ENCODE measurements around the gene GFOD2.

Gene GFOD2

DNA sequence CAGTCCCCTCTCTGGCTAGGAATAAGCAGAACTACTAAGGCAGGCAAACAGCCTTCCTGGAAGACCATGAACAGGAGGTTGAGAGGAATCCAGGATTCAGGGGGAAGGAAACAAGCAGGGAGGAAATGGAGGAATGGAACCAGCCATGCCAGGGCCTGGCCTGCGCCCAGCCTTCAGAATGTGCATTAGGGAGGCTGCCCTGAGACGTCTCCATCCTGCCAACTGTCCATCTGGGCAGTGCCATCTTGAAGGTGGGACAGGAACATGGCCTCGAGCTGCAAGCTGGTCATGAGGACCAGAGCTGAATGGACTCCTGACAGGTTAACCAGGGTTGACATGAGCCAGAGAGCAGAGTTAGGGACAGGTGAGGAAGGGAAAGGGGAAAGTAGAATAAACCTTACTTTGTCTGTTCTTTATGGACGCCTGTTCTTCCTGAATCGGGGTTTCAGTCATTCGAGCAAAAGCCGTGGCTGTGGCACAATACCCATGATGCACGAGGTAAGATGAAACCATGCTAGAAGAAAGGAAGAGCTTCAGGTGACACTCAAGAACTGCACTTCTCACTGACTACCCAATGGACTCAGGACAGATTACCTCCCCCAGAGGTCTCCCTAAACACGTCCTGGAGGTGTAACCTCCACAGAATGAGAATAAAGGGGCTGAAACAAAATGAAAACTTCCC lies 12.1 kb upstream of the GFOD2 start:
- DNase-seq, result no peak

DNA sequence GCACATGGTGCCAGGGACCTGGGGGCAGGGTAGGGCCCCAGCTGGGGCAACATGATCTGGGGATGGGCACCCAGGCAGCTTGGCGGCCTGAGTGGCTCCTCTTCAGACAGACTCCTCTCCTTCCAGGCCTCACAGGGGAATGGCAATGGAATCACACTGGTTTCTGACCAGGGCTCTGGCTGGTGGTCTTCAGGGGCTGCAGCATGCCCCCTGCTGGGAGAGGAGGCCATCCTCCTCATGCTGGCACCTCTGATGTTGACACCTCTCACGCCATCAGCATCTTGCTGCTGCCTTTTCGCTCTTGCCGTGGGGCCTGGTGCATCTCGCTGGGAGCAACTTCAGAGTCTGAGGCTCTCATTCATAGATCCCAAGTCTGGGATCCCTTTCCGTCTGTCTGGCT lies 11.2 kb upstream of the GFOD2 start:
- DNase-seq, result no peak

DNA sequence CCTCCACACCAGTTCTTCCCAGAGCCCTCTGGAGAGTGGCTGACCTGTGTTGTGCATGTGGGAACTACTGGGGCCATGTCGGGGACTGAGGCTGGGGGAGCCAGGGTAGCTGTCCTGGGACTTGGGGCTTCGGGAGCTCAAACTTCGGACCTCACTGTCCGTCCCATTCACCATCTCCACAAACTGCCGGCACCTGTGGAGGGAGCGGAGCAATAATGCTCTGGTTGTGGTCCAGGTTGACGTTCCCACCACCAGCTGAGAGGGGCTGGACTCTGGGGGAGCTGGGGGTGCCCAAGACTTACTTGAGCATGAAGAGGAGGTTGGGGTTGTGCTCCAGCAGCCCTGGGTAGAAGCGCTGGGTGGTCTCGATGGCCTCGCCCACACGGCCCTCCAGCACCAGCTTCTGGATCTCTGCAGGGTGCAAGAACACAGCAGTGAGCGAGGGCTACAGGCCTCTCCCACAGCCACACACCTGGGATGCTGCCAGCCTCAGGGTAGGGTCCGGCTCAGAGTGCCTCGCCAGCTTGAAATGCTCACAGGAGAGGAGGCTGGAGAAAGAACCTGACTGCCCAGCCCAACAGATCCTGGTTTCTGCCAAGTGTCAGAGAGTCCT lies 10.6 kb upstream of the GFOD2 start:
- no peak for DNase-seq

DNA sequence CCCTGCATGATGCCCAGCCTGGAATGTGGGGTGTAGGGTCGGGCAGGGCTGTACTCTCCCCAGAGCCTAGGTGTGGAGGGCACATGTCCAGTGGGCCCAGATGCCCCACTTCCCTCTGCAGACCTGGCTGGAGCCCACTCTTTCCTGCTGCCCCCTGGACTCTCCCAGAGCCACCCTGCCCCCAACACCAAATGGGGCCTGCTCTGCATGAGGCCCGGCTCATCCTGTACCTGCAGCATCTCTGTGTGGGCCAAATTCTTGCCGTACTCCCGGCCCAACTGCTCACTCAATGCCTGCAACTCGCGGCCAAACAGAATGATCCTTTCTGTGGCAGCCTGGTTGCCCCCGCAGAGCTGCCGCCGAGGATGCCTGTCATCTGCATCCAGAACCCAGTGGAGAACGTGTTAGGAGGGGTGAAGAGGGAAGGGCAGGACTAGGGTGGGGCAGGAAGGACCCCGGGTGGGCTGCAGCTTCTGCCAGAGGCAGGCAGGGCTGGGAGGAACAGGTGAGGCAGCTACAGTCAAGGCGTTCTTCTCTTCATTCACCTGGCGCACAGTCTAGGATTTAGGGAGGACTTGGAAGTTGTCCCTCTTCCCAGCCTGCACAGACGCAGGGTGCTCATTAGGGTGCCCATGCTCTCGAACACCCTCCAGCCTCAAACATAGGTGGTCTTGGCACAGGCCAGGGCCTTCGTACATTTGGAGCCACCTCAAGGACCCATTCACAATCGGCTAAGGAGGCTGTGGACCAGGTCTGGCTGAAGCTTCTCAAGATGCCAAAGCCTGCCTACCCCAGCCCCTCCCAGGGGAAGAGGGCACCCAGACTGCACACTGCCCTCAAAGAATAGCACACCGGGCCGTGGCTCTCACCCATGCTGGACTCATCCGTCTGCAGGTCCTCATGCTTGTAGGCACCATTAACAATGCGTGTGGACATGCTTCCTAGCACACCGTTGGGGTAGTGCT lies 8.7 kb upstream of the GFOD2 start:
- no peak for DNase-seq

DNA sequence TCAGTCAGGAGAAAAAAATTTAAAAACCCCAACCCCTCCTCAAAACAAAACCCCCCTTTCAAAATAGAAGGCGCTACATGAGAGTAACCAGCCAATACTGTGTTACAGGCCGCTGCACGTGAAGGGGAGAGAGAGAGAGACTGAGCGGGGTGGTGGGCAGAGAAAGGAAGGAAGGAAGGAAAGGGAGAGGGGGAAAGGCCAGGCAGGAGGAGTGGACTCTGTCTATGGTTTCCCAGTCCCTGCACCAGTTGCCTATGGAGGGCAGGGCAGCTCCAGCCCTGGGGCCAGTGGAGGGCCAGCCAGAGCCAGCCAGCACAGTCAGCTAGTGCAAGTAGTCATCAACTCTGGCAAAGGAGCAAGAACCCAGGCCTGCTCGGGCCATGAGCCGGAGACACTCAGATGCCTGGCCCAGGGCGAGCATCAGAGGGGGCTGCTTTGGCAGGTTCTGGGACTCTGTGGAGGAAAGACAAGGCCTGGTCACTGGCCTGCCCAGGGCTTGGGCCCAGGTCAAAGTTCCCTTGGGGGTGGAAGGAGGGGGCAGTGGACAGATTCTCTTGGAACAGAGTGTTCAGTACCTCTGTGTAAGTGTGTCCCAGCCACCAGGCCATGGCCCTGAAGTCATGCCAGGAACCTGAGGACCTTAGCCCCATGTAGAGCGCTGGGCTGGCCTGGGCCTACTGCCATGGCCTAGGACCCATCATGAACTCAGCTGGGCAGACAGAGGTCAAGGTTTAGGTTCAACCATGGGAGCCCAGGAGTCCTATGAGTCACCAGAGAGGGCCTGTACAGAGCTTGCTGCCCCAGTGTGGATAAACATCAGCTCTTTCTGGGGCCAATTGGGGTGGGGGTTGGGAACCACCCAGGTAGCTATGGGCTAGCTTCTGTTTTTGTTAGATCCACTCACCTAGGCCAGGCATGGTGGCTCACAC lies 7.3 kb upstream of the GFOD2 start:
- DNase-seq, result no peak

DNA sequence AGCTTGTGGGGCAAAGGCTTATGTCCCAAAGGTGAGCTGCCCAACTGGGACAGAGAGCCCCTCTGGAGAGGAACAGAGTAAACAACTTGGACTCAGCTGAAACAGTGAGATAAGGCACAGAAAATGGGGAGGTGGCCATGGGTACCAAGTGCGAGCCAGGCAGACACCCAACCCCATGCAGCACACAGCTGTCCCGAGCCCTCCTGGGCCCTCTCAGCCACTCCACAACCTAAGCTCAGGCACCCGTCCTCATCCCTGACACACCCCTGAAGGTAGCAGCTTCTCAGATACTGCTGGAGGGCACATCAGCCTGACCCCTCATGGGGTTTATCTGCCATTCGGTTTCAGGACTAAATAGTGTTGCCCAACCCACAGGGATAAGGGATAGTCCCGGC lies 4.8 kb upstream of the GFOD2 start:
- no peak for DNase-seq

DNA sequence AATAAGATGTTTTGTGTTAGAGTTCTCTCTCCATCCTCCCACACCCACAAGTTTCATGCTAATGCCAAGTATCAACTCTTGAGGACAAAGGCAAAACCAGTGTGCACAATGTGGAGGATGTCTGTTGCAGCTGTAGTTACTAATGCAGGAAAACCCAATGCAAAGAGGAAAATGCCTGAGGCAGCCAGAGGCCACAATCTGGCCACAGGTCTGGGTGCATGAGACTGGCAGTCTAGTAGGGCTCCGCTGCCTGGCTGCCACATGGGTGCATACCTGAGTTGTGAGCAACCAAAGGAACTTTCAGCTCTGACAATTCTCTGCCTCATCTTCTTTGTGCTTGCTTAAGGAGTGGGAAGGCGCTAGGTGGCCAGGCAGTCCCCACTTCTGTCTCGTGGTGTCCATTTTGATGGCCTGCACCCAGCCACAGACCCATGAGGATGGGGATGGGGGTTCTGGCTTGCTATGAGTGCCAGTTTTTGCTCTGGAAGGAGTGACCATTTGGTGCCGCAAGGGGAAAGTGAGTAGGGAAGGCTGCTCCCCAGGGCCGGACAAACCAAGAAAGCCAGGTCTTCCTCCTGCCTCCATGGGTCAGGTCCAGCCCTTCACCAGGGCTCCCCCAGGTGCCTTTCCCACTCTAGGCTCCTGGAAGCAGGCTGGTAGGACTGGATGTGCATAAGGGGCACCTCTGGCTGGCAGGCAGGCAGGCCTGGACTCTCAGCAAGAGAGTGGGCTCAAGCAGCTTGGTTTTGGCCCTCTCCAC lies 4.2 kb upstream of the GFOD2 start:
- no peak for DNase-seq

DNA sequence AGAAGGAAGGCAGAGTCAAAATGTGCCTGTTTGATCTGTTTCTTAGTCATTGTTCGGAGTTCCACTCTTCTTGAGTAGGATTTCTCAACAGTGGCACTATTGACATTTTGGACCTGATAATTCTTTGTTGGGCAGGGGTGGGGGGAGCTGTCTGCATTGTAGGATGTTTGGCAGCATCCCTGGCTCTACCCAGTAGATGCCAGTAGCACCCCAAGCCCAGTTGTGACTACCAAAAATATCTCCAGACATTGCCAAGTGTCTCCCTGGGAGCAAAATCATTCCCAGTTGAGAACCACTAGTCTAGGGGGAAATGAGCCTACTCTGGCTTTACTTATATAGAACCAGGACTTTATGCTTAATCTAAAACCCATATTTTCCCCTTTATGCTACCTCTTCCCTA lies 1.1 kb upstream of the GFOD2 start:
- no peak for DNase-seq

DNA sequence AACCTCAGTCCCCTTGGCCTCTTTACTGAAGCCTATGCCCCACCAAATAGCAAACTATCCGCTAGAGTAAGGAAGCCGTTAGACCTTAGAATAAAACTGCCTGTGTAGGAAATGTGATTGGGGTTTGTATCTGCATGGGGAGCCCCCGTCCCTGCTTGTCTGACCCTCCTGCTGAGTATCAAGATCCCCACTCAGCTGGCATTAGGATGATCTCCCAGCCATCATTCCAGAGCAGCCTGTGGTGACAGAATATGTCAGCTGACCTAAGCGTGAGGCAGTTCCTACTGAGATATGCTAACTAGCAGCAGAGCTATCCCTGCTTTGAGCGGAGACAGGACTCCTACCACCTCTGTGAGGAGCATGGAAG lies 645 bp upstream of the GFOD2 start:
- peak; percentile 34 to 39 for DNase-seq

DNA sequence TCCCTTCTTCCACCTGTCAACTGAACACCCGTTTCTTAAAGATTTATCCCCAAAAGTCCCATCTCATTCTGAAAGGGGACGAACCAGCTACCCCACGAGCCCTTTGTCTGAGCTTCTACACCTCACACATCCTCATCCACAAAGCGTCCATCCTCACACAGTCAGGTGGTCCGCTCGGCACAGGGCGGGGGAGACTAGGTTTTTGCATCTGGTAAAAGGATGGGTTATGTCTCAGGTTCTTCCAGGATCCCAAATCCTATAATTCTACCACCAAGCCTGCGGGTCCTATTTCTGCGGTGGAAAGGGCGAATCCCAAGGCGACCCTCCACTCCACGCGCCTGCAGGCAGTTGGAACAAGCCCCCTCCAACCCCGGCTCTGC lies 458 bp downstream of the GFOD2 start:
- no peak for DNase-seq

DNA sequence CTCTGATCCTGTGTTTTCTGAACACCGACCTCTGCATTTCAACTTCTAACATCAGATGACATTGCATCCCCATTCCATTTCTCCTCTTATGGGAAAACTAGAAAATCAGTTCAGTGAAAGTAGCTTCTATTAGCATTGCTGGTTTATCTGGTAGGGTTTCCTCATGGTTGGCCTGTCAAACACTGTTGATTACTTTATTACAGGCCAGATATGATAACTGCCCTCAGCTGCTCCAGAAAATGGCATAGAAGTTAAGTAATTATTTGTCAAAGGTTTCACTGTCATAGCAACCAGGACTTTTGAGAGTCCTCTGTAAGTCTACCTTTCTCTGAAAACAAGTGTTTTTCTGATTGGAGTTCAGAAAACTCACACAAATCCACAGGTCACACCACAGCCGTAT lies 3.0 kb downstream of the GFOD2 start:
- no peak for DNase-seq

DNA sequence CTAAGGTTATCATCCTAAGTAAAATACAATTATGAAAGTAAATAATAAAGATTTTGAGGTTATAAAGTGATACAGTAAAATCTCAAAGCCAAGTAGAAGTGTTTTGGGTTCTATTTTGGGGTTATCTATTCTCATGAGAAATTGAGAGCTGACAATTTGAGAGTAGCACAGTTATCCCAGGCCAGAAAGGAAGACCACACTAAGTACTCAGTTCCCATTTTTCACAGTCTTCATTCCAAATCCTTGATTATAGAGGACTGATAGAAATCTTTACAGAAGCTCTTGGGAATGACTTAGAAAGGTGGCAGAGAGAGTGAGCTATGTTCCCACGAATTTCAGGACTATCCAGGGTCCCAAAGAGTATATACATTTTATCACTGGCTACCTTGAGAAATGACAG lies 4.6 kb downstream of the GFOD2 start:
- no peak for DNase-seq

DNA sequence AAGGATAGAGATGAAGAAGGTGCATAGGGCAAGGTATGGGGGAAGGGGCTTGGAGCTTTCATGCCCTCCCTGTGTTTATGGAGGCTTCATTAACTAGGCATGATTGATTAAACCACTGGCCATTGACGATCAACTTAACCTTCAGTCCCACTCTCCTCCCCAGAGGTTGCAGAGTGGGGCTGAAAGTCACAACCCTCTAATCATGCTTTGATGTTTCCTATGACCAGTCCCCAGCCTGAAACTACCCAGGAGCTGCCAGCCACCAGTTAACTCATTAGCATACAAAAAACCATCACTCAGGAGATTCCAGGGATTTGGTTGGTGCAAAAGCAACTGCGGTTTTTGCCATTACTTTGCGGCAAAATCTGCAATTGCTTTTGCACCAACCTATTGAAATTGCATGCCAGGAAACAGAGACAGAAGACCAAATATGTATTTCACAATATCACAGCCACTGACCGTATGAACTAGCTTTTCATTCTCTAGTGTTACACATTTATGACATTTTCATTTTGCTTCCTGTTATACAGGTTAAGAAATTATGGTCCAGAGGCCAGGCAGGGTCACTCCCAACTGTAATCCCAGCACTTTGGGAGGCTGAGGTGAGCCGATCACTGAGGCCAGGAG lies 5.4 kb downstream of the GFOD2 start:
- no peak for DNase-seq

DNA sequence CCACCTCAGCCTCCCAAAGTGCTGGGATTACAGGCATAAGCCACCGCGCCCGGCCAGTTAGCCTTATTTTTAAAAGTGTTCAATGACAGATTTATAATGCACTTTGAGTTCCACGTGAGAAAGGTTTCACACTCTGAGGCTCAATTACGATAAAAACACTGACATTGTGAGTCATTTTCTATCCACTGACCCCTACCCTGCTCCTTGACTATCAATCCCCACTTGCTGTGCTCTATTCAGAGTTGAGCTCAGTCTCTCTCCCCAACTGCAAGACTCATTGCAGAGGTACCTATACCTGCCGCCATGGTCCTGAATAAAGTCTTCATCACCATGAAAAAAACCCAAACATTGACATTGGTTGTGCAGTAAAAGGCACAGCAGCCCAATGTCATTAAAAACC lies 8.5 kb downstream of the GFOD2 start:
- DNase-seq, result no peak

DNA sequence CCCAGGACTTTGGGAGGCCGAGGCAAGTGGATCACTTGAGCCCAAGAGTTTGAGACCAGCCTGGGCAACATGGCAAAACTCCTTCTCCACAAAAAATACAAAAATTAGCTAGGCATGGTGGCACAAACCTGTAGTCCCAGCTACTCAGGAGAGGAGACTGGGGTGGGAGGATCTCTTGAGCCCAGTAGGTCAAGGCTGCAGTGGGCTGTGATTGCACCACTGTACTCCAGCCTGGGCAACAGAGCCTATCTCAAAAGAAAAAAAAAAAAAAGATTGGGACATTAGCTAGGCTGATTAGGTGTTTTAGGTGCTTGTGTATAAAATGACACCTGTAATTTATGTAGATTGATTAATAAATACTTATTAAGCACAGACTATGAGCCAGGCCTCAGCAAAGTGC lies 10.1 kb downstream of the GFOD2 start:
- no peak for DNase-seq

DNA sequence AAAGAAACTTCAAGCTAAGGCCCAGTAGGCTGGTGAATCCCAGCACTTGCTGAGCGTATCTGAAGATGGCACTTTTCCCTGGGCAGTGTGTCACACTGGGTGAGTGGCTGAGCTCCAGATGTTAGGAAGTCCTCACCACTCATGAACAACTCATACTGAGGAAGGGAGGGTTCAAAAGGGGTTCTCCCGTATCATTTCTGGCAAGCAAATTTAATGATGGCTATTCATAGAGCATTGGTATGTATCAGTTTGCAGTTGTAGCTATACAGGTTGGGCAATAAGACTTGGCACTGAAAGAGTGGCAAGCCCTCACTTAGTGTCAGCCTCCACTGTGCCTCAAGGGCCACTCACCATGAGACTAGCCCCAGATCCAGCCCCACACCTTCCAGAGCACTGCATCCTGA lies 10.7 kb downstream of the GFOD2 start:
- DNase-seq, result no peak

DNA sequence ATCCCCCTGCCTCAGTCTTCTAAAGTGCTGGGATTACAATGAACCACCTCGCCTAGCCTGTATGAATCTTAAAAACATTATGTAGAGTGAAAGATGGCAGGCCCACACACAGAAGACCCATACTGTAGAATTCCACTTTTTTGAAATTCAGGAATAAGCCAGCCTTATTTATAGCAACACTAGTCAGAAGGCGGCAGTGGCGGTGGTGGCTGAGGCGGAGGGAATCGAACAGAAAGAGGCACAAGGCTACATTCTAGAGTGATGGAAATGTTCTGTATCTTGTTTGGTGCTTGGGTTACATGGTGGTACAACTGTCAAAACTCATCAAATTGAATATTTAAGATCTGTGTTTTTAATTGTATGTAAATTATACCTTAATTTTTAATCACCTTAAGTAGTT lies 11.3 kb downstream of the GFOD2 start:
- no peak for DNase-seq

DNA sequence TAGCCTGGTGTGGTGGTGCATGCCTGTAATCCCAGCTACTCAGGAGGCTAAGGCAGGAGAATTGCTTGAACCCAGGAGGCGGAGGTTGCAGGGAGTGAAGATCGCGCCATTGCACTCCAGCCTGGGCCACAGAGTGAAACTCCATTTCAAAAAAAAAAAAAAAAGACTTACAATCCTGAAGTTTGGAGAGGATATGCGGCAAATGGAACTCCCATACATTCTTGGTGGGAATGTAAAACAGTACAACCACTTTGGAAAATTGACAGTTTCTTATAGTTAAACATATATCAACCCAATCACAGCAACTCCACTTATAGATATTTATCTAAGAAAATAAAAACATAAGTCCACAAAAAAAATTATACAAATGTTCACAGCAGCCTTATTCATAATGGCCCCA lies 11.9 kb downstream of the GFOD2 start:
- DNase-seq, result no peak

DNA sequence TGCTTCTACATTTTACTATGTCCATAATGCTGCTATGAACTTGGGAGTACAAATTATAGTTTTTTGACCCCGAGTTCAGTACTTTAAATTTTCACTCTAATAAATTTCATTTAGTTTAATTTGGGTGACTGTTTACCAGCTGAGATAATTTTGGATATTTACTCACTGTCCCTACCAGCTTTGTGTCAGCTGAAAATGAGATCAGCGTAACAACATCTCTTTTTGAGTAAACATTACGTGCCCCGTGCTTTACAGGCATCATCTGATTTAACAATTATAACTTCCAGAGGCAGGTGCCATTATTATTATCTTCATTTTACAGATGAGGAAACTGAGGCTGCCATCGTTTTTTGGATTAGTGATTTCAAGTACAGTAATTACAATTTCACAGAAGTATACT lies 15.0 kb downstream of the GFOD2 start:
- DNase-seq, result no peak

DNA sequence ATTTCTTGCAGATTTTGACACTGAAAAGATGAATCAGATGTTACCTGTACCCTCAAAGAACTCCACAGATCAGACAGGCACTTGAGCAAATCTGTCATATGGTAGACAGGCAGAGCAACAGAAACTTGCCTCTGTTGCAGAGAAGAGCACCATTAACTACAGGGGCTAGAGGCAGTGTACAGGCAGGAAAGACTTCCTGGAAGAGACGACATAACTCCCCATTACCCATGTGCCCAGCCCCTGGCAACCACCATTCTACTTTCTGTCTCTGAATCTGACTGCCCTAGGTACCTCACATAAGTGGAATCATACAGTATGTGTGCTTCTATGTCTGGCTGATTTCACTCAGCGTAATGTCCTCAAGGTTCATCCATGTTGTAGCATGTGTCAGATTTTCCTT lies 15.5 kb downstream of the GFOD2 start:
- DNase-seq, result no peak

DNA sequence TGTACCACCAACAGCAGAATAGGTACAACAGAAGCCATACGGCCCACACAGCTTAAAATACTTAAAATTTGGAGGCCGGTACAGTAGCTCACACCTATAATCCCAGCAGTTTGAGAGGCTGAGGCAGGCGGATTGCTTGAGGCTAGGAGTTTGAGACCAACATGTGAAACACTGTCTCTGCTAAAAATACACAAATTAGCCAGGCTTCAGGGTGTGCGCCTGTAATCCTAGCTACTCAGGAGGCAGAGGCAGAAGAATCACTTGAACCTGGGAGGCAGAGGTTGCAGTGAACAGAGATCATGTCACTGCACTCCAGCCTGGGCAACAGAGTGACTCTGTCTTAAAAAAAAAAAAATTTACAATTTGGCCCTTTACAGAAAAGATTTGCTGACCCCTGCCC lies 17.0 kb downstream of the GFOD2 start:
- DNase-seq, result no peak

DNA sequence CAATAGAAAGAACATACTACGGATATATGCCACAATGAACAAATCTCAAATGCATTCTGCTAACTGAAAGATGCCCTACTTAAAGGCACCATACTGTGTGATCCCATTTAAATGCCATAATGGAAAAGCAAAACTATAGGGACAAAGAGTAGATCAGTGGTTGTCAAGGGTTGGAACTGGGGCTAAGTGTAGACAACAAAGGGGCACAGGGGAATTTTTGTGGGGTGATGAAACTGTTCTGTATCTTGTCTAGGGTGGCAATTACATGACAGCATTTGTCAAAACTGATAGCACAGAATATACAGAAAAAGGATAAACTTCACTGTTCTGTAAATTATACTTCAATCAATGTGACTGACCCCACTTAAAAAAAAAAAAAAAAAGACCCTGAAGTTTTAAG lies 17.7 kb downstream of the GFOD2 start:
- no peak for DNase-seq
